ENCODE data around the gene AGPAT4.

DNA sequence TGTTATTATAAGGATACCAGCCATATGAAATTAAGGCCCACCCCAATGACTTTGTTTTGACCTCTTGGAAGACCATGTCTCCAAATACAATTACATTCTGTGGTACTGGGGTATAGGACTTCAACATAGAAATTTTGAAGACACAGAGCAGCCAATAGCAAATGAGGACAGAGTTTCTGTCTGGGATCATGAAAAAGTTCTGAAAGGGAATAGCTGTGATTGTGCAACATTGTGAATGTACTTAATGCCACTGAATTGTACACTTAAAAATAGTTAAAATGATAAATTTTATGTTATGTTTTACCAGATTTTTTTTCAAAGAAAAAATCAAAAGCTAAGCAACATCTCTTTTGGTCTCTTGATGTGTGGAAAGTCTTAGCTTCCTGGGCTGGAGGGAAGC is 27.0 kb upstream of the AGPAT4 start:
- TF ChIP-seq, protein P1, sequence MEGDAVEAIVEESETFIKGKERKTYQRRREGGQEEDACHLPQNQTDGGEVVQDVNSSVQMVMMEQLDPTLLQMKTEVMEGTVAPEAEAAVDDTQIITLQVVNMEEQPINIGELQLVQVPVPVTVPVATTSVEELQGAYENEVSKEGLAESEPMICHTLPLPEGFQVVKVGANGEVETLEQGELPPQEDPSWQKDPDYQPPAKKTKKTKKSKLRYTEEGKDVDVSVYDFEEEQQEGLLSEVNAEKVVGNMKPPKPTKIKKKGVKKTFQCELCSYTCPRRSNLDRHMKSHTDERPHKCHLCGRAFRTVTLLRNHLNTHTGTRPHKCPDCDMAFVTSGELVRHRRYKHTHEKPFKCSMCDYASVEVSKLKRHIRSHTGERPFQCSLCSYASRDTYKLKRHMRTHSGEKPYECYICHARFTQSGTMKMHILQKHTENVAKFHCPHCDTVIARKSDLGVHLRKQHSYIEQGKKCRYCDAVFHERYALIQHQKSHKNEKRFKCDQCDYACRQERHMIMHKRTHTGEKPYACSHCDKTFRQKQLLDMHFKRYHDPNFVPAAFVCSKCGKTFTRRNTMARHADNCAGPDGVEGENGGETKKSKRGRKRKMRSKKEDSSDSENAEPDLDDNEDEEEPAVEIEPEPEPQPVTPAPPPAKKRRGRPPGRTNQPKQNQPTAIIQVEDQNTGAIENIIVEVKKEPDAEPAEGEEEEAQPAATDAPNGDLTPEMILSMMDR (IDR thresholded peaks at IDR 0.05 in 4 of 5, conservative IDR thresholded peaks at IDR 0.05 in 1 of 5): no peak
- no peak for TF ChIP-seq POLR2A (IDR thresholded peaks at IDR 0.05)
